Activated CD4-positive, CD25-positive, alpha-beta regulatory T cell treated with anti-CD3 and anti-CD28 coated beads, Interleukin-2, amount 50 U/mL, for 24 hours (primary cell): Measurements from ENCODE around the gene KRTAP2-3.
"Not testable (repeated sequence)": the region's sequence is repeated elsewhere in the genome, so short reads cannot be mapped to it uniquely, and the experiment has no call there.

Source experiments
- ATAC-seq, 2 donors: fragments of 150-1000 bp; cut with Tn5 transposase; one replicate each; pipeline ENCODE4 v1.10.0; 2021; ENCODE audit warnings: mild to moderate bottlenecking in 1 of 2, moderate library complexity in 1 of 2

The KRTAP2-3 gene

DNA sequence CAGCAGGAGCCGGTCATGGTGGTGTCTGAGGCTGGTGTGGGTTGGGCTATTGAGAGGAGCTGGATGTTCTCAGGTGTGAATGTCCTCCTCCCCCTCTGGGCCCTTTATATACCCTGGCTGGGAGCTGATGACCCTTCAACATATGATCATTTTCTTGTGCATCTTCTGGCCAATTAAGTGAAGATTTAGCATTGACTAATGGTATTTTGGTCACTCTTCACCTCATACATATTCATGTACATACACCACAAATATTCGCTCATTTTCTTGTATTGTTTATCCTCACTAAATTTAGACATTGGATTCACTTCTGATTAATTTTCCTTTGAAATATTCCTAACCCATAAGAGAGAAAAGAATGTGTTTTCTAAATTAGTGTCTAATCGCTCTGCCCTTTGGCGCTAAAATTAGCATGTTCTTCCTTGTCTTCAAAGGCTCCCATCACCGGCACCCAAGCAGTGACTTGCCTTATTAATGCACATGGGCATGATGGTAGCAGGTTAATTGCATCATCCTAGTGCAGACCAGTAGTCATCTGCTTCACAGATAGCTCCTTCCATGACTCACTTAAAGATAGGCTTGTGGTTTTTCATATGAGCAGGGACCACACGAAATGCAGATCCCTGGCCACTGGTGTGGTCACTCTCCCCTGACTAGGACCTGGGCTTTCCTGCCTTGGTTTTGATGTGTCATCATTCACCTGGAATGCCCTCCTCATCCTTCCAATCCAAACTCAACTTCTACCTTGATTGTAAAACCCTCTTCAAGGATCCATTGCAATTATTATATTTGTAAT, 6.1 kb upstream of the KRTAP2-3 start, which contains the start of gene KRTAP2-4:
TSS of gene KRTAP2-4 (minus strand) at position 51 of the 796 bp plus-strand sequence. CDS start at position 17, 34 bp downstream.
- ATAC-seq, result no peak

DNA sequence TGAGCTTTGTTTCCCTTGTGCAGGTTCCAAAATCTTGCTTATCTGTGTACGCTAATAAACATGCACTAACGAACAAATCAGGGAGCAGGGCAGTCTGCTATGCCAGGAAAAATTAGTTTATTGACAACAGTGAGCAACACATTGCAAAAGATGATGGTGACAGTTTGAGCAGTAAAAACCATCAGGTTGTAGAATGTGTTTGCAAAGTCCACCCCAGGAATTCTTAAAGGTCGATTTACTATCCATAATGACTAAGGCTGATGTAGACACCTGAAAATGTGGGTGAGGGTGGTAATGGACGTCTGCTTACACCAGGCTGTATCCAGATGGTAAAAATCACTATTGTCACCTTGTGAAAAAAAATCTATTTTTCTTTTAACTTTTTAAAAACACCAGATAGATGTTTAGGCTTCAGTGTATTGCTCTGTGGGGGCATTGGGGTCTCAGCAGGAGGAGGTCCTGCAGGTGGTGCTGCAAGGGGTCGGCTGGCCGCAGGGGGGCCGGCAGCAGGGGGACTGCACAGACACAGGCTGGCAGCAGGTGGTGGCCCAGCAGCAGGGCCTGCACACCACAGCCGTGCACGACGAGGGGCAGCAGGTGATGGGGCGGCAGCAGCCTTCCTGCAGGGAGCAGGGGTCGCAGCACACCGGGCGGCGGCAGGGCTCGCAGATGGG, 5.2 kb upstream of the KRTAP2-3 start:
- ATAC-seq, result not testable (repeated sequence)

DNA sequence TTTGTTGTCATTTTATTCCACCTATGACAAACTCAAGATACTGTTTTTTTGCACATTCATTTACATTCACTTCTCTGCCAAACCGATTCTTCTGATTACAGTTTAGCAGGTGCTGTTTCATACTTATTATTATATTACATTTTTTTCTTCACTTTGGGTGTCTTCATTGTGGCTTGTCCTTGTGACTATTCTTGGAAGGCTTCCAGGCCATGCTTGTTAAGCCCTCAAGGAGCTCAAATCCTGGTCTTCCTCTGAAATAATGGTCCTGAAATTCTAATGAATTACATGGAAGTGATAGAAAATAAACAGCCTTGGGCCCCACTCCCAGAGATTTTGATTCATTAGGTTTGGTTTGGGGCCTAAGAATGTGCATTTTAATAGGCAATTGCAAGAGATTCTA, 4.4 kb upstream of the KRTAP2-3 start:
- ATAC-seq, result no peak

DNA sequence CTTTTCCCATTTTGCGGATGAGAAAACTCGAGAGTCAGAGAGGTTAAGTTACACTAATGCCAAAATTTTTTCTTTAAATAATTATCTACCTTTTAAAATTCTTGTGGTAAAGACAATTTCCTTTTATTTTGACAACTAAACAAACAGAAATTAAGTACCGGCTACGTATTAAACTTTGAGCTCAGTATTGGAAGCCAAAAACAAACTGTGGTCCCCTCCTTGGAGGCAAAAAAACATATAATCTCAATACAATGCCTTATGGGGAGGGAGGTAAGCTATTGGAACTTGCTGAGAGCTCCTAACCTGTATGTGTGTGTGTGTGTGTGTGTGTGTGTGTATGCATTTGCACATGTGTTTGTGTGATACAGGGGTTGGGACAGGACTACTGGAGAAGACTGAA, 3.5 kb upstream of the KRTAP2-3 start:
- no peak for ATAC-seq

DNA sequence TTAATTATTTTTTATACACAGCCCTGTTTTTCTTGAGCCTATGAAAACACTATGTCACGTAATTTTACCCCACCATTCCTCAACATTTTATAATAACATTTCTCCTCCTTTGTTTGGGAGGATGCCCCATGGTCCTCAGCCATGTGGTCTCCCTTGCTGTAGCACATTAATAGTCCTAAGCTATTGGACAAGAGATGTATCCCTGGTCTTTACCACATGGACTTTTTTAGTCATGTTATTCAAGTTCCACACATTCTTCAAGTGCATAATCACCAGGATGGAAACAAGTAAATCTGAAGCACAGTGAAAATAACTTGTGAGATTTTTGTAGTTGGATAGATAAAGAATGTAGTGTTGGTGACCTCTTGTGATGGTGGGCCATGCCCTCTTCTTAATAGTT, 2.0 kb upstream of the KRTAP2-3 start:
- no peak for ATAC-seq

DNA sequence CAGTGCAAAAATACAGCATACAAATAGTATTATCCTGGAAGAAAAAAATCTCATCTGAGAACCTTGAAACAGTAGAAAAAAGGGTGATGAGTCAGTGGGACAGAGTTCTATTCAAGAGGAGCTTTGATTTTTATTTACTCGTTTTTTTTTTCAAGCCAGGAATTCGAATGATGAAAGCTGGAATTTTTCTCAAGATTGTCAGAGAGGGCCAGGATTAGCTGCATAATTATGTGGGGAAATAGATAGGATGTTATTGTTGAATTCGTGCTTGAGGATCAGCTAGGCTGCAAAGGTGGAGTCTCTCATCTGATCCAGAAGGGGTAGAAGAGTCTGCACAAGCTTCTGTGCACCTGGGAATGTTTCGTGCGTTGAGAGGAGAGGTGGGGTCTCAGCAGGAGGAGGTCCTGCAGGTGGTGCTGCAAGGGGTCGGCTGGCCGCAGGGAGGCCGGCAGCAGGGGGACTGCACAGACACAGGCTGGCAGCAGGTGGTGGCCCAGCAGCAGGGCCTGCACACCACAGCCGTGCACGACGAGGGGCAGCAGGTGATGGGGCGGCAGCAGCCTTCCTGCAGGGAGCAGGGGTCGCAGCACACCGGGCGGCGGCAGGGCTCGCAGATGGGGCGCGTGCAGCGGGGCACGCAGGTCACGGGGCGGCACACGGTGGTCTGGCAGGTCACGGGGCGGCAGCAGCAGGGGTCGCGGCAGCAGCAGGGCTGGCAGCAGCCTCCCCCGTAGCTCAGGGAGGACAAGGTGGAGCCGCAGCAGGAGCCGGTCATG, 450 bp downstream of the KRTAP2-3 start:
- not testable (repeated sequence) for ATAC-seq

DNA sequence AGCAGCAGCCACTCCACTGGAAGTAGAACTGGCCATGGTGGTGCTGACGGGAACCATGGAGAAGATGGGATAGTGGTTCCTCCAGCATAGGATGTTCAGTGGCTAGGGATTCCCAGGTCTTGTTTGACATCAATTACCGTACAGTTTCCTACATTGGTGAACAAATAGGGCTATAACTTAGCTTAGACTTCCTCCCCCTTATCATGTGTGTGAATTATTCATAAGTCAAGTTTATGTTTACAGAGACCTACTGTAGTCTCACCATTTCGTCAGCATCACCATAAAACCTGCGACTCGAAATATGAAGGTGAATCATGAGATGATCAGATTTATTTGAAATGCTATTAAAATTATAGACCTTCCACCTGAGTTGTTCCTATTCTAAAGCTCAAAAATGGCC, 1.2 kb downstream of the KRTAP2-3 start:
- no peak for ATAC-seq

DNA sequence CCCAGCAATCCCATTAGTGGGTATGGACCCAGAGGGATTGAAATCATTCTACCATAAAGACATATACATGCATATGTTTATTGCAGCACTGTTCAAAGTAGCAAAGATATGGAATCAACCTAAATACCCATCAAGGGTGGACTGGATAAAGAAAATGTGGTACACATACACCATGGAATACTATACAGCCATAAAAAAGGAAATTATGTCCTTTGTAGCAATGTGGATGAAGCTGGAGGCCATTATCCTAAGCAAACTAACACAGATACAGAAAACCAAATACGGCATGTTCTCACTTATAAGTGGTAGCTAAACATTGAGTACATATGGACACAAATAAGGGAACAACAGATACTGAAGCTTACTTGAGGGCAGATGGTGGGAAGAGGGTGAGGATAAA, 2.4 kb downstream of the KRTAP2-3 start:
- ATAC-seq, result no peak

DNA sequence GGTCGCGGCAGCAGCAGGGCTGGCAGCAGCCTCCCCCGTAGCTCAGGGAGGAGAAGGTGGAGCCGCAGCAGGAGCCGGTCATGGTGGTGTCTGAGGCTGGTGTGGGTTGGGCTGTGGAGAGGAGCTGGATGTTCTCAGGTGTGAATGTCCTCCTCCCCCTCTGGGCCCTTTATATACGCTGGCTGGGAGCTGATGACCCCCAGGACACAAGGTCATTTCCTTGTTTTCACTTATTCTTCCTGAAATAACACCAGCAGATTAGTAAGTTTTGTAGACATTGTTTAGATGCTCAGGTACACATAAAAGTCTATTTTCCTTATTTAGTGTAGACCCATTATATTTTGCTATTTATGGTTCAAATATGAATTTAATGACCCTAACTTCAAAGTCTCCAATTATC, 4.8 kb downstream of the KRTAP2-3 start, which contains the start of gene KRTAP2-2:
TSS of gene KRTAP2-2 (minus strand) at position 101 of the 400 bp plus-strand sequence. CDS start at position 82, 19 bp downstream.
- ATAC-seq, result not testable (repeated sequence)

DNA sequence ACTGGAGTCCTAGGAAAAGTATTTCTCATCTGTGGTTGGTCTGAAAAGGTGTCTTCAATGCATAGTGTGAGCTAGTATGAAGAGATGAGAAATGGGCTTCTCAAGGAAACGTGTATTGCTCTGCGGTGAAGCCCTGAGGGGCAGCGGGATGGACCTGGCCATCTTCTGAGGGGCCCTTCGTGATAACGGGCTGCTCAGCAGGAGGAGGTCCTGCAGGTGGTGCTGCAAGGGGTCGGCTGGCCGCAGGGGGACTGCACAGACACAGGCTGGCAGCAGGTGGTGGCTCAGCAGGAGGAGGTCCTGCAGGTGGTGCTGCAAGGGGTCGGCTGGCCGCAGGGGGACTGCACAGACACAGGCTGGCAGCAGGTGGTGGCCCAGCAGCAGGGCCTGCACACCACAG, 5.4 kb downstream of the KRTAP2-3 start:
- not testable (repeated sequence) for ATAC-seq

DNA sequence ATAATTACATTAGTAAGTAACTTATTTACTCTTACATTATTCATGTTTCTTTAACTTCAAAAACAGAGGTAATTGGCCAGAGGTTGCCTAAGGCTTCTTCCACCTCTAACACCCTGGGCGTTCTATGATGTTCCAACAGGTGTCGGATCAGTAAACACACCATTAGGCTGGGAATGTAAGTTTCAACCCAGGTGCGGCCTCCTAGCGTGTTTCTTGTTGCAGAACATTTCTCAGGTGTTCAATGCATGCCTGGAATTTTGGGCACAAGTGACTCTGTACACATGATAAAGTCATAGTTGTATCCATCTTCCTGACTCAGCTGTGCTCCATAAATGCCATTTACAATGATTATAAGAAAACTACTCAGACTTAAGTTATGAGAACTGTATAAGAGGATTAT, 5.9 kb downstream of the KRTAP2-3 start:
- no peak for ATAC-seq

DNA sequence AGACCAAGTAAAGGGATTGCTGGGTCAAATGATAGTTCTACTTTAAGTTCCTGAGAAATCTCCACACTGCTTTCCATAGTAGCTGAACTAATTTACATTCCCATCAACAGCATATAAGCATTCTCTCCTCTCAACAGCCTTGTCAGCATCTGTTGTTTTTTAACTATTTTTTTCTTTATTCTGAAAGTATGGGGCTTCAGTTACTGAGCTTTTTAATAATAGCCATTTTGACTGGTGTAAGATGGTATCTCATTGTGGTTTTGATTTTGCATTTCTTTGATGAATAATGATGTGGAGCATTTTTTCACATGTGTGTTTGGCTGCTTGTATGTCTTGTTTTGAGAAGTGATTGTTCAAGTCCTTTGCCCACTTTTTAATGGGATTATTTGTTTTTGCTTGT, 7.3 kb downstream of the KRTAP2-3 start:
- no peak for ATAC-seq

DNA sequence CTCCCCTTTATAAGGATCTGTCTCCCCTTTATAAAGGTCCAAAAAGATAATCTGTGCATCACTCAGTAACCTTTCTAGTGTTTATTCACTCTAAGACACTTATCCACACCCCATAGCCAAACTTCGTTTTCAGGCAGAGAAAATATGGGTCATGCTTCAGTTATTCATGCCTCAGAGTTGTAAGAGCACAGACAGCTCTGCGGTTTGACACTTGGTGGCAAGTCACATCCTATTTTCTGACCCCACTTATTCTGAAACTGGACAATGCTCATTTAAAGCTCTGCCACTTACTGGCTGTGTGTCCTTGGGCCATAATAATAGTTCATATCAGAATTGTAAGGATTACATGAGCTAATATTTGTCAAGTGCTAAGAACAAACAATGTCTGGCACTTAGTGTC, 10.8 kb downstream of the KRTAP2-3 start:
- ATAC-seq, result no peak

DNA sequence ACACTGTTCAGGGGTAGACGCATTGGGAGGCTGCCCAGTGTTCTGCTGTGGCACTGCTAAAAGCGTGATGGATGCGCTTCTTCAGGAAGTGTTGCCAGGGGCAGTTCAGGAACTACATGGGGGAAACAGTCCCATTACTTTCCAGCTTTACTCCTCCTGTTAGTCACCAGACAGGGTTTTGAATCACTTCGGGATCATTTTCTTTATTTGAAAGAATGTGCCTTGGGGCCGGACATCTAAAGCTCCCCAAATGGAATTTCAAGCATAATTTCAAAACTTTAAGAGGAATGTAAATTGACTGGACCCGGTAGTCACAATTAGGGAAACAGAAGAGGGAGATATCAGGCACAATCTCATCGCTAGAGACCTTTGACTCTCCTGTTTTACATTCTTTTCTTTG, 11.5 kb downstream of the KRTAP2-3 start:
- no peak for ATAC-seq

DNA sequence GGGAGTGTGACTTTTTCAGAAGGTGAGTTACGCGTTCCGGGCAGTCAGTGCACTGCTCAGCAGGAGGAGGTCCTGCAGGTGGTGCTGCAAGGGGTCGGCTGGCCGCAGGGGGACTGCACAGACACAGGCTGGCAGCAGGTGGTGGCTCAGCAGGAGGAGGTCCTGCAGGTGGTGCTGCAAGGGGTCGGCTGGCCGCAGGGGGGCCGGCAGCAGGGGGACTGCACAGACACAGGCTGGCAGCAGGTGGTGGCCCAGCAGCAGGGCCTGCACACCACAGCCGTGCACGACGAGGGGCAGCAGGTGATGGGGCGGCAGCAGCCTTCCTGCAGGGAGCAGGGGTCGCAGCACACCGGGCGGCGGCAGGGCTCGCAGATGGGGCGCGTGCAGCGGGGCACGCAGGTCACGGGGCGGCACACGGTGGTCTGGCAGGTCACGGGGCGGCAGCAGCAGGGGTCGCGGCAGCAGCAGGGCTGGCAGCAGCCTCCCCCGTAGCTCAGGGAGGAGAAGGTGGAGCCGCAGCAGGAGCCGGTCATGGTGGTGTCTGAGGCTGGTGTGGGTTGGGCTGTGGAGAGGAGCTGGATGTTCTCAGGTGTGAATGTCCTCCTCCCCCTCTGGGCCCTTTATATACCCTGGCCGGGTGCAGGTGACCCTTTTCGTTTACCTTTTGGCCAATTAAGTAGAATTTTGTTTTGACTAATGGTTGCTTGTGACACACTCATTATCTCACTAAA, 13.0 kb downstream of the KRTAP2-3 start, which contains the start of gene KRTAP2-1:
TSS of gene KRTAP2-1 (minus strand) at position 582 of the 731 bp plus-strand sequence. CDS start at position 533, 49 bp downstream.
- ATAC-seq, result not testable (repeated sequence)

DNA sequence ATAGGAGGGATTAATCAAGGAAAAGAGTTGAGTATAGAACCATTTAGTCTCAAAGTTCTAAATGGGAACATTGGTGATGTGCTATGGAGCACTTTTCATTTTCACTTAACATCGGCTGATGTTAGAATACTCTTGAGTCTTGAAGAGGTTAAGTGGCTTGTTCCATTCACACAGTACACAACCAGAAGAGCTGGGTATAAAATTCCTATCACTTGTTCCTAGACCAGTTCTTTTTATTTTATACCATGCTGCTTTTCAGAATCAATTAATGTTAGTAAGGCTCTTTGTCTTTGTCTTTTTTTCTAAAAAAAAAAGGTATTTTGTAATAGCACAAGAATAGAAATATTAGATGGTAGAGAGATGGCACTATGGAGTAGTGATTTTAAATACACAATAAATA, 17.0 kb downstream of the KRTAP2-3 start:
- no peak for ATAC-seq

DNA sequence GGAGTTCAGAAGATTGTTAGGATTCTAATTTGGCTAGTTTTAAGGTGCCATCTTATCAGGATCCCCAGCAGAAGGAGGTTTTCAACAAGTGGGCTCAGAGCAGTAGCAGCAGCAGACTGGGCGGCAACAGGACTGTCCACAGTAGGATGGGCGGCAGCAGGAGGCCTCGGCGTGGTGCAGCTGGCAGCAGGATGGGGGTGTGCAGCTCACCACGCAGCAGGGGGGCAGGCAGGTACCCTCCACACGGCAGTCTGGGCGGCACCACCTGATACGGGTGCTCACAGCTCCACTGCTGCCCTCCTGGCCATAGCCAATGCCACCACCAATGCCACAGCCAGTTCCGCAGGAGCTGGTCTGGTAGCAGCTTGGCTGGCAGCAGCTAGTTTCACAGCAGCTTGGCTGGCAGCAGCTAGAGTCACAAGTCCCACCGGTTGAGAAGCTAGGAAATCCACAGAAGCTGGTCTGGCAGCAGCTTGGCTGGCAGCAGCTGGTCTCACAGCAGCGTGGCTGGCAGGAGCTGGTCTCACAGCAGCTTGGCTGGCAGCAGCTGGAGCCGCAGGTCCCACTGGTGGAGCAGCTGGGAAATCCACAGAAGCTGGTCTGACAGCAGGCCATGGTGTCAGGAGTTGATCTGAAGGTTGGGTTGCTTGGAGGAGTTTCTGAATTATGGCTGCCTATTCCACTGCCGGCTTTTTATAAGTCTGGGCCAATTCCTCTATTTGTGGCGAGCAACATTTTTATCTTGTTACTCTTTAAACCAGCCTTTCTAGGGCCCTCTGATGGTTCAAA, 18.9 kb downstream of the KRTAP2-3 start, which contains the start of gene KRTAP1-1:
TSS of gene KRTAP1-1 (minus strand) at position 668 of the 789 bp plus-strand sequence. CDS start at position 615, 53 bp downstream.
- ATAC-seq, result not testable (repeated sequence)

DNA sequence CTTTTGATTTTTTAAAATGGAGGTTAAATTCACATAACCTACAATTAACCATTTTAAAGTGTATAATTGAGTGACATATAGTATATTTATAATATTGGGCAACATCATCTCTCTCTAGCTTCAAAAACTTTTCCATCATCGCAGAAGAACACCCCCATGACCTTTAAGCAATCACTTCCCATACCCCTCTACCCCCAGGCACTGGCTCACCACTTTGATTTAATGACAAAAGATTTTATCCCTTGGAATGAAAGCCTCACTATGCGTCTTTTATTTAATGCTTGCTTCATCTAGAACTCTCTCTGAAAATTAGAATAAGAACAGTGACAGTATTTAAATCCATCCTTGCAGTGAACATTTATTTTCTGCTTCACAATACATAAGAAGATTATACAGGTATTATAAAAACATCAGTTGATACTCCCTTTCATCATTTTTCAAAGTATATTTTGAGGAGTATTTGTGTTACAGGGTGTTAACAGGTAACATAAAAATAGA, 22.0 kb downstream of the KRTAP2-3 start:
- no peak for ATAC-seq

DNA sequence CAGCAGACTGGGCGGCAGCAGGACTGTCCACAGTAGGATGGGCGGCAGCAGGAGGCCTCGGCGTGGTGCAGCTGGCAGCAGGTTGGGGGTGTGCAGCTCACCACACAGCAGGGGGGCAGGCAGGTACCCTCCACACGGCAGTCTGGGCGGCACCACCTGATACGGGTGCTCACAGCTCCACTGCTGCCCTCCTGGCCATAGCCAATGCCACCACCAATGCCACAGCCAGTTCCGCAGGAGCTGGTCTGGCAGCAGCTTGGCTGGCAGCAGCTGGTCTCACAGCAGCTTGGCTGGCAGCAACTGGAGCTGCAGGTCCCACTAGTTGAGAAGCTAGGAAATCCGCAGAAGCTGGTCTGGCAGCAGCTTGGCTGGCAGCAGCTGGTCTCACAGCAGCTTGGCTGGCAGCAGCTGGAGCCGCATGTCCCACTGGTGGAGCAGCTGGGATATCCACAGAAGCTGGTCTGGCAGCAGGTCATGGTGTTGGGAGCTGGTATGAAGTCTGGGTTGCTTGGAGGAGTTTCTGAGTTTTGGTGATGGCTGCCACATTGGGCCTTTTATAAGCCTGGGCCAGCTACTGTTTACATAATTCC, 25.5 kb downstream of the KRTAP2-3 start, which contains the start of gene KRTAP1-3:
TSS of gene KRTAP1-3 (minus strand) at position 529 of the 590 bp plus-strand sequence. CDS start at position 476, 53 bp downstream.
- not testable (repeated sequence) for ATAC-seq

DNA sequence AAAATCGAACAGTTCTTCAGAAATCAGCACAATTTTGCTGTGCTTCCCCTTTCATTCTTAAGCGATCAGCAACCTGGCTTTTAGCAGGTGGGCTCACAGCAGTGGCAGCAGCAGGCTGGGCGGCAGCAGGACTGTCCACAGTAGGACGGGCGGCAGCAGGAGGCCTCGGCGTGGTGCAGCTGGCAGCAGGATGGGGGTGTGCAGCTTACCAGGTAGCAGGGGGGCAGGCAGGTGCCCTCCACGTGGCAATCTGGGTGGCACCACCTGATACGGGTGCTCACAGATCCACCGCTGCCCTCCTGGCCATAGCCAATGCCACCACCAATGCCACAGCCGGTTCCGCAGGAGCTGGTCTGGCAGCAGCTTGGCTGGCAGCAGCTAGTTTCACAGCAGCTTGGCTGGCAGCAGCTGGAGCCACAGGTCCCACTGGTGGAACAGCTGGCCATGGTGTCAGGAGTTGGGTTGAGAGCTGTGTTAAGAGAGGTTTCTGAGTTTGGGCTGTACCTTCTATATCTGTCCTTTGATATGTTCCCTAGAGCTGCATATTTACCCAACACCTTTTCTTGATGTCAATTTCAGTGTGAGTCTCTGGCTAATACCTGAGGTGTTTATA, 30.2 kb downstream of the KRTAP2-3 start, which contains the start of gene KRTAP1-4:
TSS of gene KRTAP1-4 (minus strand) at position 563 of the 613 bp plus-strand sequence. CDS start at position 446, 117 bp downstream.
- ATAC-seq, result no peak
